GM23338 (cell line): Measurements from ENCODE around the gene EPHA6. TPM values are rescaled to one million over a fixed set of nuclear protein-coding genes. Genes with fewer than 3 reads are reported as not detected.

Experiments used
- ATAC-seq: fragments of 200-7000 bp; cut with Tn5 transposase; 3 replicates; pipeline ENCODE4 v1.9.1; 2020
- DNase-seq: peaks from one replicate; pipeline ENCODE4 v3.0.0-alpha.2; 2015; ENCODE audit warnings: low spot score
- H2AFZ ChIP-seq: fragments of 200-600 bp; sonication (generic); 2 replicates; pipeline ENCODE4 v1.8.0; 2016; ENCODE audit warnings: antibody characterized with exemption, mild to moderate bottlenecking, moderate library complexity
- H3F3A ChIP-seq: fragments of 200-600 bp; sonication (generic); replicated peaks from 2 replicates; pipeline ENCODE4 v1.8.0; 2017; ENCODE audit warnings: antibody characterized with exemption, mixed run types, low read depth
- H3K27ac ChIP-seq: fragments of 200-600 bp; sonication (generic); 2 replicates; pipeline ENCODE4 v1.6.1; 2016; ENCODE audit warnings: low read depth
- H3K27me3 ChIP-seq: fragments of 200-600 bp; sonication (generic); 2 replicates; pipeline ENCODE4 v1.8.0; 2016; ENCODE audit warnings: mild to moderate bottlenecking, mixed run types, moderate library complexity; ENCODE audit not compliant: insufficient read depth
- H3K36me3 ChIP-seq: fragments of 200-600 bp; sonication (generic); 2 replicates; pipeline ENCODE4 v1.8.0; 2016; ENCODE audit warnings: mild to moderate bottlenecking; ENCODE audit not compliant: insufficient read depth
- H3K4me1 ChIP-seq: fragments of 200-600 bp; sonication (generic); 2 replicates; pipeline ENCODE4 v1.8.0; 2016; ENCODE audit warnings: mild to moderate bottlenecking, moderate library complexity; ENCODE audit not compliant: insufficient read depth
- H3K4me2 ChIP-seq: fragments of 200-600 bp; sonication (generic); 2 replicates; pipeline ENCODE4 v1.7.1; 2017; ENCODE audit warnings: mixed run types
- H3K4me3 ChIP-seq: fragments of 200-600 bp; sonication (generic); 2 replicates; pipeline ENCODE4 v1.6.1; 2016; ENCODE audit warnings: mixed run types
- H3K79me2 ChIP-seq: fragments of 200-600 bp; sonication (generic); replicated peaks from 2 replicates; pipeline ENCODE4 v1.8.0; 2017; ENCODE audit warnings: mild to moderate bottlenecking; ENCODE audit not compliant: insufficient read depth
- H3K9me2 ChIP-seq: fragments of 200-600 bp; sonication (generic); 2 replicates; pipeline ENCODE4 v1.8.0; 2017; ENCODE audit not compliant: insufficient read depth
- H4K20me1 ChIP-seq: fragments of 200-600 bp; sonication (generic); replicated peaks from 2 replicates; pipeline ENCODE4 v1.8.0; 2017; ENCODE audit warnings: mild to moderate bottlenecking; ENCODE audit not compliant: insufficient read depth
- H3K27ac Mint-ChIP-seq: 2 replicates; pipeline ENCODE4 v1.8.0; 2020; ENCODE audit warnings: inconsistent platforms, mild to moderate bottlenecking, moderate library complexity, mixed read lengths
- H3K27me3 Mint-ChIP-seq: 3 replicates; pipeline ENCODE4 v1.8.0; 2022; ENCODE audit warnings: low read depth, mild to moderate bottlenecking, moderate library complexity, mixed read lengths, inconsistent platforms; ENCODE audit not compliant: insufficient read depth, poor library complexity
- H3K36me3 Mint-ChIP-seq: 3 replicates; pipeline ENCODE4 v1.8.0; 2021; ENCODE audit warnings: low read depth, mild to moderate bottlenecking, inconsistent platforms, moderate library complexity, mixed read lengths
- H3K4me1 Mint-ChIP-seq: 3 replicates; pipeline ENCODE4 v1.8.0; 2020; ENCODE audit warnings: mild to moderate bottlenecking, inconsistent platforms, mixed read lengths
- H3K4me3 Mint-ChIP-seq: 3 replicates; pipeline ENCODE4 v1.8.0; 2021; ENCODE audit warnings: moderate library complexity, mild to moderate bottlenecking, inconsistent platforms, mixed read lengths
- H3K9me3 Mint-ChIP-seq: 3 replicates; pipeline ENCODE4 v1.8.0; 2020; ENCODE audit warnings: moderate library complexity, mild to moderate bottlenecking, inconsistent platforms, mixed read lengths
- CREB1 ChIP-seq: fragments of 250-450 bp; sonication (Bioruptor Pico); IDR thresholded peaks from 2 replicates; pipeline ENCODE4 v1.5.0; 2020; ENCODE audit warnings: low read depth, mild to moderate bottlenecking, moderate library complexity
- EZH2phosphoT487 ChIP-seq: fragments of 200-600 bp; sonication (generic); IDR thresholded peaks from one replicate; pipeline ENCODE4 v1.8.1; 2018; ENCODE audit warnings: antibody characterized with exemption; ENCODE audit not compliant: unreplicated experiment
- JUNB ChIP-seq: IDR thresholded peaks from one replicate; pipeline ENCODE4 v1.6.1; 2016; ENCODE audit warnings: antibody characterized with exemption; ENCODE audit not compliant: unreplicated experiment
- NANOG ChIP-seq: IDR thresholded peaks from 2 replicates; pipeline ENCODE4 v1.6.1; 2016; ENCODE audit warnings: antibody characterized with exemption, borderline replicate concordance
- POLR2AphosphoS5 ChIP-seq: IDR thresholded peaks from 2 replicates; pipeline ENCODE4 v1.6.1; 2016; ENCODE audit warnings: antibody characterized with exemption, low read depth
- STAT1 ChIP-seq: IDR thresholded peaks from one replicate; pipeline ENCODE4 v1.6.1; 2016; ENCODE audit warnings: antibody characterized with exemption; ENCODE audit not compliant: unreplicated experiment
- ZNF331 ChIP-seq: fragments of 250-450 bp; sonication (Bioruptor Pico); IDR thresholded peaks from 2 replicates; pipeline ENCODE4 v1.5.0; 2020; ENCODE audit warnings: low read depth, mild to moderate bottlenecking, moderate library complexity
- polyA plus RNA-seq: library from polyadenylated mRNA; unstranded; fragments of >200 nt; fragmentation: Nextera tagmentation; extraction: Ambion mirVana; gene quantifications from 2 replicates; pipeline ENCODE4 v1.2.1, GENCODE V29; 2016
- total RNA-seq: library from RNA; depleted of rRNA; stranded (reverse); fragments of >200 nt; shearing (Covaris generic); gene quantifications from 2 replicates; pipeline ENCODE4 v1.2.3, GENCODE V29; 2014
- TF ChIP-seq, protein P1 (sequence below), 2 experiments: fragments of 200-600 bp in 1 of 2; sonication (generic) in 1 of 2; conservative IDR thresholded peaks; 2 replicates each; pipeline versions ENCODE4 v1.5.1 to v1.6.1; 2016 to 2017; ENCODE audit warnings: antibody characterized with exemption in 2 of 2, low read depth in 2 of 2, mild to moderate bottlenecking in 2 of 2, moderate library complexity in 1 of 2
- TF ChIP-seq, protein P2 (sequence below): IDR thresholded peaks from 2 replicates; pipeline ENCODE4 v1.6.1; 2016; ENCODE audit warnings: antibody characterized with exemption
- TF ChIP-seq, protein P3 (sequence below): IDR thresholded peaks from one replicate; pipeline ENCODE4 v1.6.1; 2018; ENCODE audit warnings: antibody characterized with exemption; ENCODE audit not compliant: unreplicated experiment

Gene EPHA6
- total and polyA plus RNA-seq, 2 experiments from 2014 or later, result 0.37 to 2.6 TPM

DNA sequence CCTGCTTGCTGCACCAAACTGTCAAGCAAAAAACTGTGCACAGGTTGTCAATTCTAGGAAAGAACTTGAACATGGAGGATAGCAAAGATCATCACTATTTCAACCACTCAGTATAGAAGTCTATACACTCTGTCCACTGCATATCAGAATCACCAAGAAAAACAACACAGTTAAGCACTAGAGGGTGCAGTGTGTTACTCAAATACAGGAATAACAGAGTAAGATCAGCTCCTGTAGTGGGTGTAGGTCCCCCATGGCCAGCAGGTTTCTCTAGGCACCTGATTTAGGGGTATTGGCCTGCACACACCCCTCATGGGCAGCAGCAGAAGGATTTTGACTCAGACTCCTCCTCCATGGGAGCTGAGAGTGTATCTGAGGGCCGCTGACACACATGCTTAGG, 464.1 kb downstream of the EPHA6 start:
- Histone ChIP-seq H3K4me1 (peaks cover 13% of the 10 kb centered on the region), H3K4me3 (no peak overlapping the region), H3K9me2 (no peaks in the 10 kb centered on the region), H3K4me2 (no peak overlapping the region), H3K79me2 (no peaks in the 10 kb centered on the region), H3K36me3 (no peaks in the 10 kb centered on the region), H2AFZ (peak overlapping the region; percentile 67; the same call in 1 of the 2 replicates), H3K27ac (no peak overlapping the region), H3F3A (no peaks in the 10 kb centered on the region), H3K27me3 (no peaks in the 10 kb centered on the region), H4K20me1 (no peaks in the 10 kb centered on the region)
- Mint-ChIP-seq H3K27ac (no peak overlapping the region), H3K4me3 (no peak overlapping the region), H3K36me3 (peaks cover 9% of the 10 kb centered on the region; the same call in 1 of the 3 replicates), H3K27me3 (peaks cover 2% of the 10 kb centered on the region), H3K4me1 (peaks cover 19% of the 10 kb centered on the region), H3K9me3 (peaks cover 2% of the 10 kb centered on the region; the same call in 1 of the 3 replicates)
- DNase-seq (peak; percentile 7), ATAC-seq (peak; percentile 65)
- TF ChIP-seq, protein P1, sequence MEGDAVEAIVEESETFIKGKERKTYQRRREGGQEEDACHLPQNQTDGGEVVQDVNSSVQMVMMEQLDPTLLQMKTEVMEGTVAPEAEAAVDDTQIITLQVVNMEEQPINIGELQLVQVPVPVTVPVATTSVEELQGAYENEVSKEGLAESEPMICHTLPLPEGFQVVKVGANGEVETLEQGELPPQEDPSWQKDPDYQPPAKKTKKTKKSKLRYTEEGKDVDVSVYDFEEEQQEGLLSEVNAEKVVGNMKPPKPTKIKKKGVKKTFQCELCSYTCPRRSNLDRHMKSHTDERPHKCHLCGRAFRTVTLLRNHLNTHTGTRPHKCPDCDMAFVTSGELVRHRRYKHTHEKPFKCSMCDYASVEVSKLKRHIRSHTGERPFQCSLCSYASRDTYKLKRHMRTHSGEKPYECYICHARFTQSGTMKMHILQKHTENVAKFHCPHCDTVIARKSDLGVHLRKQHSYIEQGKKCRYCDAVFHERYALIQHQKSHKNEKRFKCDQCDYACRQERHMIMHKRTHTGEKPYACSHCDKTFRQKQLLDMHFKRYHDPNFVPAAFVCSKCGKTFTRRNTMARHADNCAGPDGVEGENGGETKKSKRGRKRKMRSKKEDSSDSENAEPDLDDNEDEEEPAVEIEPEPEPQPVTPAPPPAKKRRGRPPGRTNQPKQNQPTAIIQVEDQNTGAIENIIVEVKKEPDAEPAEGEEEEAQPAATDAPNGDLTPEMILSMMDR (conservative IDR thresholded peaks at IDR 0.05; ENCODE audit: low read depth in 2 of 2), result peak; percentile 17 to 41; a peak in 2 of 4 replicates
- no peak for TF ChIP-seq JUNB

DNA sequence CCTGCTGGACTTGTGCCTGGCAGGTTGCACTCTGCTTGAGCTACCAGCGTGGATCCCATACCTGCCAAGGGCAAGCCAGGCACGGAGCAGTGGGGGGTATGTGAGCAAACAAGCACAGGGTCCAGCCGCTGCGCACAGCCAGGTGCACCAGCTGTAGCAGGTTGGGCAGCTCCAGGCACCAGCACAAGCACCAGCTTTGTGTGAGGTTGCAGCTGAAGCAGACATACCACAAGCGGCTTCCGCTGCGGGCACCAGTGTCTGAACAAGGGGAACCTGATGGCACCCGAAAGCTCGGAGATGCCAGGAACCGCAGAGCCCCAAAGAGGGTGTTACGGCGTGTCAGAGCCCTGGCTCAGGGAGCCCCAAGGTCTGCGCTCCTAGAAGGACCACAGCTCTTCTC, 477.5 kb downstream of the EPHA6 start:
- Histone ChIP-seq H3K9me2 (no peaks in the 10 kb centered on the region), H3F3A (no peaks in the 10 kb centered on the region), H3K36me3 (no peaks in the 10 kb centered on the region), H3K4me1 (no peaks in the 10 kb centered on the region), H4K20me1 (no peaks in the 10 kb centered on the region), H2AFZ (no peak overlapping the region), H3K4me2 (no peak overlapping the region), H3K27ac (no peak overlapping the region), H3K4me3 (no peak overlapping the region), H3K27me3 (no peaks in the 10 kb centered on the region), H3K79me2 (no peaks in the 10 kb centered on the region)
- DNase-seq (no peak), ATAC-seq (no peak)
- H3K27ac Mint-ChIP-seq, result no peak overlapping the region
- H3K36me3 Mint-ChIP-seq, result peaks cover 25% of the 10 kb centered on the region
- H3K4me1 Mint-ChIP-seq, result no peaks in the 10 kb centered on the region; the same call in 2 of the 3 replicates
- peaks cover 40% of the 10 kb centered on the region for H3K9me3 Mint-ChIP-seq
- no peak overlapping the region for H3K4me3 Mint-ChIP-seq
- H3K27me3 Mint-ChIP-seq, result no peaks in the 10 kb centered on the region
- TF ChIP-seq CREB1, result no peak
- TF ChIP-seq EZH2phosphoT487, result no peak
- TF ChIP-seq ZNF331 (CRISPR knock-in tag), result no peak
- TF ChIP-seq NANOG, result no peak
- TF ChIP-seq, protein P2, sequence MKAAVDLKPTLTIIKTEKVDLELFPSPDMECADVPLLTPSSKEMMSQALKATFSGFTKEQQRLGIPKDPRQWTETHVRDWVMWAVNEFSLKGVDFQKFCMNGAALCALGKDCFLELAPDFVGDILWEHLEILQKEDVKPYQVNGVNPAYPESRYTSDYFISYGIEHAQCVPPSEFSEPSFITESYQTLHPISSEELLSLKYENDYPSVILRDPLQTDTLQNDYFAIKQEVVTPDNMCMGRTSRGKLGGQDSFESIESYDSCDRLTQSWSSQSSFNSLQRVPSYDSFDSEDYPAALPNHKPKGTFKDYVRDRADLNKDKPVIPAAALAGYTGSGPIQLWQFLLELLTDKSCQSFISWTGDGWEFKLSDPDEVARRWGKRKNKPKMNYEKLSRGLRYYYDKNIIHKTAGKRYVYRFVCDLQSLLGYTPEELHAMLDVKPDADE, result no peak
- no peak for TF ChIP-seq STAT1
- TF ChIP-seq, protein P3, sequence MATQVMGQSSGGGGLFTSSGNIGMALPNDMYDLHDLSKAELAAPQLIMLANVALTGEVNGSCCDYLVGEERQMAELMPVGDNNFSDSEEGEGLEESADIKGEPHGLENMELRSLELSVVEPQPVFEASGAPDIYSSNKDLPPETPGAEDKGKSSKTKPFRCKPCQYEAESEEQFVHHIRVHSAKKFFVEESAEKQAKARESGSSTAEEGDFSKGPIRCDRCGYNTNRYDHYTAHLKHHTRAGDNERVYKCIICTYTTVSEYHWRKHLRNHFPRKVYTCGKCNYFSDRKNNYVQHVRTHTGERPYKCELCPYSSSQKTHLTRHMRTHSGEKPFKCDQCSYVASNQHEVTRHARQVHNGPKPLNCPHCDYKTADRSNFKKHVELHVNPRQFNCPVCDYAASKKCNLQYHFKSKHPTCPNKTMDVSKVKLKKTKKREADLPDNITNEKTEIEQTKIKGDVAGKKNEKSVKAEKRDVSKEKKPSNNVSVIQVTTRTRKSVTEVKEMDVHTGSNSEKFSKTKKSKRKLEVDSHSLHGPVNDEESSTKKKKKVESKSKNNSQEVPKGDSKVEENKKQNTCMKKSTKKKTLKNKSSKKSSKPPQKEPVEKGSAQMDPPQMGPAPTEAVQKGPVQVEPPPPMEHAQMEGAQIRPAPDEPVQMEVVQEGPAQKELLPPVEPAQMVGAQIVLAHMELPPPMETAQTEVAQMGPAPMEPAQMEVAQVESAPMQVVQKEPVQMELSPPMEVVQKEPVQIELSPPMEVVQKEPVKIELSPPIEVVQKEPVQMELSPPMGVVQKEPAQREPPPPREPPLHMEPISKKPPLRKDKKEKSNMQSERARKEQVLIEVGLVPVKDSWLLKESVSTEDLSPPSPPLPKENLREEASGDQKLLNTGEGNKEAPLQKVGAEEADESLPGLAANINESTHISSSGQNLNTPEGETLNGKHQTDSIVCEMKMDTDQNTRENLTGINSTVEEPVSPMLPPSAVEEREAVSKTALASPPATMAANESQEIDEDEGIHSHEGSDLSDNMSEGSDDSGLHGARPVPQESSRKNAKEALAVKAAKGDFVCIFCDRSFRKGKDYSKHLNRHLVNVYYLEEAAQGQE, result no peak
- no peak for TF ChIP-seq POLR2AphosphoS5
